T-helper 17 cell (primary cell): ENCODE results near the gene PLEKHA4. TPM values are rescaled to one million over a fixed set of nuclear protein-coding genes. Genes with fewer than 3 reads are reported as not detected.
A peak's percentile ranks its signal among the peaks of the same experiment; 100 is the strongest.

Experiments
- ATAC-seq: fragments of 150-1000 bp; cut with Tn5 transposase; 2 replicates; pipeline ENCODE4 v1.10.0; 2021; ENCODE audit warnings: mild to moderate bottlenecking, moderate library complexity
- DNase-seq, 3 donors: peaks; one replicate each; pipeline versions ENCODE4 v3.0.0 to v3.0.0-alpha.2; 2020 to 2021
- H3K9me3 ChIP-seq: one replicate; pipeline ENCODE4 v1.7.0; 2013; ENCODE audit warnings: low read length, mild to moderate bottlenecking; ENCODE audit not compliant: control insufficient read depth, poor library complexity, severe bottlenecking
- H3K27ac Mint-ChIP-seq: one replicate; pipeline ENCODE4 v1.8.0; 2022; ENCODE audit warnings: mild to moderate bottlenecking, moderate library complexity, mixed read lengths
- H3K27me3 Mint-ChIP-seq: one replicate; pipeline ENCODE4 v1.8.0; 2022; ENCODE audit warnings: mixed read lengths
- H3K36me3 Mint-ChIP-seq: one replicate; pipeline ENCODE4 v1.8.0; 2022; ENCODE audit warnings: low read depth, mixed read lengths
- H3K4me1 Mint-ChIP-seq: one replicate; pipeline ENCODE4 v1.8.0; 2022; ENCODE audit warnings: mild to moderate bottlenecking, mixed read lengths
- H3K4me3 Mint-ChIP-seq: one replicate; pipeline ENCODE4 v1.8.0; 2022; ENCODE audit warnings: mild to moderate bottlenecking, moderate library complexity, mixed read lengths
- total RNA-seq, 4 donors: library from RNA in 2 of 4; stranded (reverse) in 2 of 4; gene quantifications; one replicate each; pipeline ENCODE4 v1.2.3 and lab custom pipeline; 2022 to 2026

Gene PLEKHA4
- total RNA-seq, 2 donors from 2014 or later, result 0.42 to 3.0 TPM

- no peak overlapping the region for H3K27ac Mint-ChIP-seq
These were observed 23.9 kb downstream of the PLEKHA4 start for GRCh38 chr19:48844472-48844871.

GRCh38 chr19:48842789-48843162 is 25.6 kb downstream of the PLEKHA4 start:
- Mint-ChIP-seq H3K27me3 (no peaks in the 10 kb centered on the region), H3K4me1 (peaks cover 4% of the 10 kb centered on the region), H3K27ac (no peak overlapping the region), H3K36me3 (peaks cover 2% of the 10 kb centered on the region), H3K4me3 (no peak overlapping the region)
- ATAC-seq, result peak; percentile 51
- peak in 2 of 3 donors; percentile 17 to 35 for DNase-seq
- H3K9me3 ChIP-seq, result no peaks in the 10 kb centered on the region

More at GRCh38 chr19:48844472-48844871, 23.9 kb downstream of the PLEKHA4 start:
- Mint-ChIP-seq H3K4me1 (peaks cover 4% of the 10 kb centered on the region), H3K36me3 (peaks cover 2% of the 10 kb centered on the region), H3K4me3 (no peak overlapping the region), H3K27me3 (no peaks in the 10 kb centered on the region)
- H3K9me3 ChIP-seq, result no peaks in the 10 kb centered on the region
- no peak for DNase-seq
- ATAC-seq, result no peak

- Mint-ChIP-seq H3K4me1 (peaks cover 9% of the 10 kb centered on the region), H3K27me3 (no peaks in the 10 kb centered on the region), H3K27ac (no peak overlapping the region), H3K36me3 (peaks cover 2% of the 10 kb centered on the region), H3K4me3 (no peak overlapping the region)
- ATAC-seq (no peak), DNase-seq (no peak)
- H3K9me3 ChIP-seq, result no peaks in the 10 kb centered on the region
These were observed 26.8 kb downstream of the PLEKHA4 start for GRCh38 chr19:48841571-48841970.

GRCh38 chr19:48841047-48841446 is 27.4 kb downstream of the PLEKHA4 start:
- Mint-ChIP-seq H3K4me3 (no peak overlapping the region), H3K36me3 (peaks cover 2% of the 10 kb centered on the region), H3K27ac (no peak overlapping the region), H3K27me3 (peaks cover 4% of the 10 kb centered on the region), H3K4me1 (peaks cover 12% of the 10 kb centered on the region)
- DNase-seq, result no peak
- no peak for ATAC-seq
- H3K9me3 ChIP-seq, result no peaks in the 10 kb centered on the region

GRCh38 chr19:48837687-48838086 is 30.7 kb downstream of the PLEKHA4 start:
- Mint-ChIP-seq H3K27ac (no peak overlapping the region), H3K36me3 (peaks cover 4% of the 10 kb centered on the region)
- ATAC-seq, result no peak

GRCh38 chr19:48837051-48837524 is 31.3 kb downstream of the PLEKHA4 start:
- H3K4me1 Mint-ChIP-seq, result peaks cover 16% of the 10 kb centered on the region
- no peaks in the 10 kb centered on the region for H3K9me3 ChIP-seq
- peaks cover 11% of the 10 kb centered on the region for H3K27me3 Mint-ChIP-seq
- peaks cover 5% of the 10 kb centered on the region for H3K36me3 Mint-ChIP-seq
- ATAC-seq, result peak; percentile 68
- H3K27ac Mint-ChIP-seq, result peak overlapping the region; percentile 62
- peak overlapping the region; percentile 83 for H3K4me3 Mint-ChIP-seq
- peak; percentile 38 to 56 (median 53) for DNase-seq

More at GRCh38 chr19:48837687-48838086, 30.7 kb downstream of the PLEKHA4 start:
- H3K9me3 ChIP-seq, result no peaks in the 10 kb centered on the region
- Mint-ChIP-seq H3K27me3 (peaks cover 11% of the 10 kb centered on the region), H3K4me1 (peaks cover 18% of the 10 kb centered on the region), H3K4me3 (no peak overlapping the region)
- no peak for DNase-seq

- Mint-ChIP-seq H3K27ac (peak within 1 kb of the TSS; percentile 62), H3K36me3 (peaks cover 5% of the 10 kb centered on the region), H3K4me1 (peaks cover 16% of the 10 kb centered on the region), H3K27me3 (peaks cover 11% of the 10 kb centered on the region), H3K4me3 (peak within 1 kb of the TSS; percentile 87)
- DNase-seq (no peak), ATAC-seq (peak; percentile 28)
- H3K9me3 ChIP-seq, result no peaks in the 10 kb centered on the region
These were observed 32.1 kb downstream of the PLEKHA4 start, which contains the start of gene HSD17B14 for GRCh38 chr19:48836089-48837017. HSD17B14 (minus strand) TSS chr19:48836491; CDS start chr19:48836411, 80 bp downstream.

- peak; percentile 75 to 92 (median 82) for DNase-seq
- Mint-ChIP-seq H3K27me3 (peaks cover 11% of the 10 kb centered on the region), H3K27ac (peak overlapping the region; percentile 62), H3K4me1 (peaks cover 16% of the 10 kb centered on the region), H3K4me3 (peak overlapping the region; percentile 87), H3K36me3 (peaks cover 5% of the 10 kb centered on the region)
- peak; percentile 90 for ATAC-seq
- no peaks in the 10 kb centered on the region for H3K9me3 ChIP-seq
These were observed 32.7 kb downstream of the PLEKHA4 start for GRCh38 chr19:48835734-48836088.

GRCh38 chr19:48833977-48834376 is 34.4 kb downstream of the PLEKHA4 start:
- Mint-ChIP-seq H3K4me1 (peaks cover 16% of the 10 kb centered on the region), H3K4me3 (no peak overlapping the region), H3K27ac (no peak overlapping the region), H3K27me3 (peaks cover 11% of the 10 kb centered on the region), H3K36me3 (peaks cover 5% of the 10 kb centered on the region)
- H3K9me3 ChIP-seq, result no peaks in the 10 kb centered on the region
- ATAC-seq (no peak), DNase-seq (no peak)

GRCh38 chr19:48833049-48833448 is 35.4 kb downstream of the PLEKHA4 start:
- H3K27ac Mint-ChIP-seq, result no peak overlapping the region

GRCh38 chr19:48830965-48831364 is 37.5 kb downstream of the PLEKHA4 start:
- Mint-ChIP-seq H3K4me3 (no peak overlapping the region), H3K36me3 (peaks cover 5% of the 10 kb centered on the region), H3K27ac (no peak overlapping the region), H3K4me1 (peaks cover 7% of the 10 kb centered on the region), H3K27me3 (peaks cover 6% of the 10 kb centered on the region)
- no peak for DNase-seq
- H3K9me3 ChIP-seq, result no peaks in the 10 kb centered on the region
- ATAC-seq, result no peak

More at GRCh38 chr19:48833049-48833448, 35.4 kb downstream of the PLEKHA4 start:
- H3K9me3 ChIP-seq, result no peaks in the 10 kb centered on the region
- DNase-seq (no peak), ATAC-seq (no peak)
- H3K36me3 Mint-ChIP-seq, result peaks cover 5% of the 10 kb centered on the region
- peaks cover 16% of the 10 kb centered on the region for H3K4me1 Mint-ChIP-seq
- H3K27me3 Mint-ChIP-seq, result peaks cover 11% of the 10 kb centered on the region
- H3K4me3 Mint-ChIP-seq, result no peak overlapping the region

GRCh38 chr19:48830088-48830487 is 38.3 kb downstream of the PLEKHA4 start:
- H3K27ac Mint-ChIP-seq, result no peak overlapping the region
- no peak overlapping the region for H3K4me3 Mint-ChIP-seq
- H3K36me3 Mint-ChIP-seq, result peaks cover 5% of the 10 kb centered on the region
- H3K27me3 Mint-ChIP-seq, result no peaks in the 10 kb centered on the region
- no peak for DNase-seq
- no peaks in the 10 kb centered on the region for H3K9me3 ChIP-seq
- H3K4me1 Mint-ChIP-seq, result no peaks in the 10 kb centered on the region
- no peak for ATAC-seq

- H3K4me1 Mint-ChIP-seq, result no peaks in the 10 kb centered on the region
- DNase-seq (no peak), ATAC-seq (no peak)
- no peak overlapping the region for H3K4me3 Mint-ChIP-seq
- H3K27ac Mint-ChIP-seq, result no peak overlapping the region
- no peaks in the 10 kb centered on the region for H3K9me3 ChIP-seq
- no peaks in the 10 kb centered on the region for H3K27me3 Mint-ChIP-seq
- no peaks in the 10 kb centered on the region for H3K36me3 Mint-ChIP-seq
These were observed 41.8 kb downstream of the PLEKHA4 start for GRCh38 chr19:48826606-48827020.
